Neutrophil (primary cell): ENCODE results near the gene KRTAP13-2.

Experiments used
- H3K27ac ChIP-seq: fragments of 200-600 bp; sonication (generic); 2 replicates; pipeline ENCODE4 v1.5.1; 2016; ENCODE audit warnings: mild to moderate bottlenecking, moderate library complexity
- H3K27me3 ChIP-seq: fragments of 200-600 bp; sonication (generic); 2 replicates; pipeline ENCODE4 v1.6.0; 2016; ENCODE audit warnings: mild to moderate bottlenecking
- H3K36me3 ChIP-seq: fragments of 200-600 bp; sonication (generic); 2 replicates; pipeline ENCODE4 v1.5.1; 2017
- H3K4me1 ChIP-seq, 2 experiments: fragments of 200-600 bp in 1 of 2; sonication (generic) in 1 of 2; 1 replicate in 1 of 2; 2 replicates in 1 of 2; pipeline versions ENCODE4 v1.5.1 to v1.6.1; 2013 to 2016; ENCODE audit warnings: low read depth in 1 of 2, low read length in 1 of 2, mild to moderate bottlenecking in 1 of 2, moderate library complexity in 1 of 2; ENCODE audit not compliant: control insufficient read depth in 1 of 2, insufficient read depth in 1 of 2
- H3K4me3 ChIP-seq, 2 experiments: fragments of 200-600 bp in 1 of 2; sonication (generic) in 1 of 2; 1 replicate in 1 of 2; 2 replicates in 1 of 2; pipeline ENCODE4 v1.5.1; 2013 to 2016; ENCODE audit warnings: low read depth in 1 of 2, low read length in 1 of 2, mild to moderate bottlenecking in 1 of 2, moderate library complexity in 1 of 2
- H3K9me3 ChIP-seq: fragments of 200-600 bp; sonication (generic); 2 replicates; pipeline ENCODE4 v1.5.1; 2016
- TF ChIP-seq, protein P1 (sequence below): fragments of 200-600 bp; sonication (generic); IDR thresholded peaks from 2 replicates; pipeline ENCODE4 v1.5.1; 2016; ENCODE audit warnings: antibody characterized with exemption

Gene KRTAP13-2

GRCh38 chr21:30382201-30382600 is 10.1 kb upstream of the KRTAP13-2 start:
- Histone ChIP-seq H3K9me3 (no peaks in the 10 kb centered on the region), H3K36me3 (no peaks in the 10 kb centered on the region), H3K27ac (no peak overlapping the region), H3K27me3 (no peaks in the 10 kb centered on the region), H3K4me3 (no peak overlapping the region), H3K4me1 (no peaks in the 10 kb centered on the region)
- TF ChIP-seq, protein P1, sequence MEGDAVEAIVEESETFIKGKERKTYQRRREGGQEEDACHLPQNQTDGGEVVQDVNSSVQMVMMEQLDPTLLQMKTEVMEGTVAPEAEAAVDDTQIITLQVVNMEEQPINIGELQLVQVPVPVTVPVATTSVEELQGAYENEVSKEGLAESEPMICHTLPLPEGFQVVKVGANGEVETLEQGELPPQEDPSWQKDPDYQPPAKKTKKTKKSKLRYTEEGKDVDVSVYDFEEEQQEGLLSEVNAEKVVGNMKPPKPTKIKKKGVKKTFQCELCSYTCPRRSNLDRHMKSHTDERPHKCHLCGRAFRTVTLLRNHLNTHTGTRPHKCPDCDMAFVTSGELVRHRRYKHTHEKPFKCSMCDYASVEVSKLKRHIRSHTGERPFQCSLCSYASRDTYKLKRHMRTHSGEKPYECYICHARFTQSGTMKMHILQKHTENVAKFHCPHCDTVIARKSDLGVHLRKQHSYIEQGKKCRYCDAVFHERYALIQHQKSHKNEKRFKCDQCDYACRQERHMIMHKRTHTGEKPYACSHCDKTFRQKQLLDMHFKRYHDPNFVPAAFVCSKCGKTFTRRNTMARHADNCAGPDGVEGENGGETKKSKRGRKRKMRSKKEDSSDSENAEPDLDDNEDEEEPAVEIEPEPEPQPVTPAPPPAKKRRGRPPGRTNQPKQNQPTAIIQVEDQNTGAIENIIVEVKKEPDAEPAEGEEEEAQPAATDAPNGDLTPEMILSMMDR, result no peak

GRCh38 chr21:30355906-30356305 is 16.2 kb downstream of the KRTAP13-2 start:
- no peak overlapping the region for H3K27ac ChIP-seq
- H3K36me3 ChIP-seq, result no peaks in the 10 kb centered on the region
- H3K9me3 ChIP-seq, result no peaks in the 10 kb centered on the region
- H3K27me3 ChIP-seq, result no peaks in the 10 kb centered on the region
- TF ChIP-seq, protein P1, result no peak
- no peaks in the 10 kb centered on the region for H3K4me1 ChIP-seq
- H3K4me3 ChIP-seq, result no peak overlapping the region

DNA sequence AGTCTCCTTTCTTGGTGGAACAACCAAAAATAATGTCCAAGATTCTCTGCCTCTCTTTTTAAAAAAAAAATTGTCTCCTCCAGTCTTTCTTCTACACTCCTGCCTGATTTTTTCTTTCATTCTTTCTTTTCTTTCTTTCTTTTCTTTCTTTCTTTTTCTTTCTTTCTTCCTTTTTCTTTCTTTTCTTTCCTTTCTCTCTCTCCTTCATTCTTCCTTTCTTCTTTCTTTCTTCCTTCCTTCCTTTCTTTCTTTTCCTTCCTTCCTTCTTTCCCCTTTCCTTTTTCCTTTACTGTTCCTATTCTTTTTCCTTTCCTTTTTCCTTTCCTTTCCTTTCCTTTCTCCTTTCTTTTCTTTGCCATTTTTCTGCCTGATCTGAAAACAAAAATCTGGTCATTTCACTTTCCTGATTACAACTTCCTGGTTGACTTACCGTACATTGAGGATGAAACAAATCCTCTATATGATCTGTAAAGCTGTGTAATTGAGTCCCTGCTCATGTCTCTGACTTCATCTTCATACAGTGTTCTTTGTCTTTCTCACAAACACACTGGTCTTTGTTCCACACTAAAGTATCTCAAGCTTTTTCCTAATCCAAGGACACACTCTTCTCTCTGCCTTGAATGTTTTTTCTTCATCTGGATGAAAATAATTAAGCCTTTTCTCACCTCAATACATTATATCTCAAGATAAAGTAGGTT is 17.6 kb downstream of the KRTAP13-2 start:
- no peaks in the 10 kb centered on the region for H3K27me3 ChIP-seq
- no peaks in the 10 kb centered on the region for H3K4me1 ChIP-seq
- no peaks in the 10 kb centered on the region for H3K36me3 ChIP-seq
- no peak overlapping the region for H3K27ac ChIP-seq
- TF ChIP-seq, protein P1, result no peak
- H3K9me3 ChIP-seq, result no peaks in the 10 kb centered on the region
- no peak overlapping the region for H3K4me3 ChIP-seq

DNA sequence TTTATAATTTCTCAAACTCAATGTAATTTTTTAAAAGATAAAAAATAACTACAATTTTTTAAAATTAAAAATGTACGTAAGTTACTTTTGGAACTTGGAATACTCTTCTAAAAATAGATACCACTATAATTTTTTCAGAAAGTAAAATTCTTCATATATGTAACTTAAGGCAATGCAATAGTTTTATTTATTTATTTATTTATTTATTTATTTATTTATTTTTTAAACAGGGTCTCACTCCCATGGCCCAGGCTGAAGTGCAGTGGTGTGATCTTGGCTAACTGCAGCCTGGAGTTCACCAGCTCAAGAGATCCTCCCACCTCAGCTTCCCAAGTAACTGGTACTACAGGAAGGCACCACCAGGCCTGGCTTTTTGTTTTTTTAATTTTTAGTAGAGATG is 20.5 kb downstream of the KRTAP13-2 start:
- Histone ChIP-seq H3K9me3 (no peaks in the 10 kb centered on the region), H3K36me3 (no peaks in the 10 kb centered on the region), H3K27me3 (no peaks in the 10 kb centered on the region), H3K4me1 (no peaks in the 10 kb centered on the region), H3K27ac (no peak overlapping the region), H3K4me3 (no peak overlapping the region)
- TF ChIP-seq, protein P1, result no peak

DNA sequence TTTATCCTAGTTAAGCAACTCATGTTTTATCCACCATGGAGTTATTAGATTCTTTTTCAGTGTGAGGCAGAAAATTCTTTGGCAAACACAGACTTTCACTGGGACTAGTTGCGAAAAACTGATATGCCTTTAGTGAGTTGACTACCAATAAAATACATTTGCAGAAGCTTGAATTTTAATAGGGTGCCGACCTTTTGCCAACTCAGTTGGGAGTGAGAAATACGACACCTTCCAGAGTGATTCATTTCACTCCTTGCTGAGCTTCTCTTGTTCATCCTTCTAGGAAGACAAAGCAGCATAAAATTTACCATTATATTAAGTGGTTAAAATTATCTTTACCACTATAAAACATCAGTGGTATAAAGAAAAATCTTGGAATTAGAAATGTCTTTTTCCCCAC is 22.5 kb downstream of the KRTAP13-2 start:
- Histone ChIP-seq H3K4me1 (no peaks in the 10 kb centered on the region), H3K27ac (no peak overlapping the region), H3K36me3 (no peaks in the 10 kb centered on the region), H3K4me3 (no peak overlapping the region), H3K9me3 (no peaks in the 10 kb centered on the region), H3K27me3 (no peaks in the 10 kb centered on the region)
- TF ChIP-seq, protein P1, result no peak
